HepG2 (cell line): ENCODE measurements around the gene PAEP.

Experiments used
- USF2 ChIP-seq, 2 experiments: sonication (generic) in 1 of 2; formaldehyde crosslinking in 1 of 2; IDR thresholded peaks; 2 replicates each; pipeline versions ENCODE4 v1.5.1 to v1.6.1; 2011 to 2020; ENCODE audit warnings: borderline replicate concordance in 1 of 2, low read depth in 1 of 2, low read length in 1 of 2, mild to moderate bottlenecking in 1 of 2, missing genetic modification reagents in 1 of 2, moderate library complexity in 1 of 2
- ZFAT ChIP-seq: sonication (generic); formaldehyde crosslinking; conservative IDR thresholded peaks from 2 replicates; pipeline ENCODE4 v1.8.1; 2023; ENCODE audit warnings: missing genetic modification reagents, inconsistent platforms

GRCh38 chr9:135559606-135560005 lies 1.9 kb upstream of the PAEP start:
- no peak for TF ChIP-seq USF2 (IDR thresholded peaks at IDR 0.05; ENCODE audit: low read depth, low read length)
- TF ChIP-seq USF2 (CRISPR knock-in tag; IDR thresholded peaks at IDR 0.05; ENCODE audit: borderline replicate concordance): no peak
- no peak for TF ChIP-seq ZFAT (CRISPR knock-in tag)
